Parathyroid adenoma (tissue), 2 donors: ENCODE data around the gene ADARB2.

ENCODE experiments used
- H2AFZ ChIP-seq: fragments of 300-600 bp; sonication (generic); one replicate; pipeline ENCODE4 v1.7.0; 2017; ENCODE audit warnings: antibody characterized with exemption, mild to moderate bottlenecking
- H3K27ac ChIP-seq: fragments of 300-600 bp; sonication (generic); one replicate; pipeline ENCODE4 v1.7.0; 2017
- H3K27me3 ChIP-seq: fragments of 300-600 bp; sonication (generic); one replicate; pipeline ENCODE4 v1.7.0; 2017; ENCODE audit warnings: low read length; ENCODE audit not compliant: control insufficient read depth, insufficient read depth
- H3K36me3 ChIP-seq: fragments of 300-600 bp; sonication (generic); one replicate; pipeline ENCODE4 v1.7.0; 2017; ENCODE audit warnings: low read length; ENCODE audit not compliant: control insufficient read depth, insufficient read depth
- H3K4me1 ChIP-seq: fragments of 300-600 bp; sonication (generic); one replicate; pipeline ENCODE4 v1.7.0; 2017; ENCODE audit warnings: control low read depth
- H3K4me2 ChIP-seq: fragments of 300-600 bp; sonication (generic); one replicate; pipeline ENCODE4 v1.7.0; 2017; ENCODE audit warnings: low read length
- H3K4me3 ChIP-seq: fragments of 300-600 bp; sonication (generic); one replicate; pipeline ENCODE4 v1.7.0; 2017; ENCODE audit warnings: low read depth, low read length
- H3K79me2 ChIP-seq: fragments of 300-600 bp; sonication (generic); one replicate; pipeline ENCODE4 v1.7.0; 2017; ENCODE audit warnings: control low read depth
- H3K9ac ChIP-seq: fragments of 300-600 bp; sonication (generic); one replicate; pipeline ENCODE4 v1.7.0; 2017; ENCODE audit warnings: mild to moderate bottlenecking
- H3K9me3 ChIP-seq: fragments of 300-600 bp; sonication (generic); one replicate; pipeline ENCODE4 v1.7.0; 2017; ENCODE audit warnings: low read length; ENCODE audit not compliant: control insufficient read depth
- TF ChIP-seq, protein P1 (sequence below): fragments of 300-600 bp; sonication (generic); IDR thresholded peaks from one replicate; pipeline ENCODE4 v1.7.0; 2017; ENCODE audit warnings: antibody characterized with exemption, mild to moderate bottlenecking
- donor health status: primary hyperparathyroidism.

The ADARB2 gene

DNA sequence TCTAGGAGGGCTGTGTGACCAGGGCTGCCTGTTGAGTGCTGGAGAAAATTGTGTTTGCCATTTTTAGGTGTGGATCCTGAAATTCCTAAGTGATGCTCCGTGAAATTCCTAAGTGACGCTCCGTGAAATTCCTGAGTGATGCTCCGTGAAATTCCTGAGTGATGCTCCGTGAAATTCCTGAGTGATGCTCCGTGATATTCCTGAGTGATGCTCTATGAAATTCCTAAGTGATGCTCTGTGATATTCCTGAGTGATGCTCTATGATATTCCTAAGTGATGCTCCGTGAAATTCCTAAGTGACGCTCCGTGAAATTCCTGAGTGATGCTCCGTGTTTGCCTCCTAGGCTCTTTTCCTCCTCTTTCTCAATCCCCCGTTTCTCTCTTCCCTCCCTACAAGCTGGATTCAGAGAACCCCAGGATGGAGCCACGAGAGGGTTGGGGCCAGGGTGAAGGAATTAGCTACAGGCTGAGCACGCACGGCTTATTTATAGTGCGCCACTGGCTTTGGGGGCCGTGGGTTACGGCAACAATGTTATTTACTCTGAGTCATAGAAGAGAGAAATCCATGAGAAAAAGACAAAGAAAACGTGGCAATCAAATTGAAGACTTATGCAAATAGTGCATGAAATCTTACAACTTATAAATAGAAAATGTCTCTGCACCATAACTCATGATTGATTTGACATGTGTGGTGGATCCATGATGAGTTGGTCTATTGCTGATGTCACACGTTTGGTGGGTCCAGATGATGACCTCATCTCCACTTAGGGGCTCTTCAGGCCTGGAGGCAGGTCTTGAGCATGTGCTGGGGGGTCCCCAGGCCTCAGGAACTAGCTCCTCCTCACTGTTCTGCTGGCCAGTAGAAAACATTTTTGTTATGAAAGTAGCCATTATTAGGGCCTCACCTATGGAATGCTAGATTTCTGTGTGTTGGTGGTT is 456.6 kb downstream of the ADARB2 start:
- no peak overlapping the region for H3K4me3 ChIP-seq

DNA sequence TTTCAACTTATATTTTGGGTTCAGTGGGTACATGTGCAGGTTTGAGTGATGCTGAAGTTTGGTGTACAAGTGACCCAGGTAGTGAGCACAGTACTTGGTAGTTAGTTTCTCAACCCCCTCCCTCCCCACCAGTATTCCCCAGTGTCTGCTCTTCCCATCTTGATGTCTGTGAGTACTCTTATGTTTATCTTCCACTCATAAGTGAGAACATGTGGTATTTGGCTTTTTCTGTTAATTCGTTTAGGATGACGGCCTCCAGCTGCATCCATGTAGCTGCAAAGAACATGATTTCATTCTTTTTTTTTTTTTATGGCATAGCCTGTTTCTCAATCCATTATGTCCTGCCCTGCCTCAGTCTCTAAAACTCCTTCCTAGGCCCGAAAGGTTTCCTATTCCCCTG is 459.0 kb downstream of the ADARB2 start:
- Histone ChIP-seq H3K4me3 (no peak overlapping the region), H3K27ac (no peak overlapping the region), H3K4me1 (no peaks in the 10 kb centered on the region), H3K9me3 (no peaks in the 10 kb centered on the region), H3K36me3 (no peaks in the 10 kb centered on the region), H3K27me3 (no peaks in the 10 kb centered on the region), H2AFZ (no peak overlapping the region), H3K79me2 (no peaks in the 10 kb centered on the region), H3K4me2 (no peak overlapping the region), H3K9ac (no peak overlapping the region)
- TF ChIP-seq, protein P1, sequence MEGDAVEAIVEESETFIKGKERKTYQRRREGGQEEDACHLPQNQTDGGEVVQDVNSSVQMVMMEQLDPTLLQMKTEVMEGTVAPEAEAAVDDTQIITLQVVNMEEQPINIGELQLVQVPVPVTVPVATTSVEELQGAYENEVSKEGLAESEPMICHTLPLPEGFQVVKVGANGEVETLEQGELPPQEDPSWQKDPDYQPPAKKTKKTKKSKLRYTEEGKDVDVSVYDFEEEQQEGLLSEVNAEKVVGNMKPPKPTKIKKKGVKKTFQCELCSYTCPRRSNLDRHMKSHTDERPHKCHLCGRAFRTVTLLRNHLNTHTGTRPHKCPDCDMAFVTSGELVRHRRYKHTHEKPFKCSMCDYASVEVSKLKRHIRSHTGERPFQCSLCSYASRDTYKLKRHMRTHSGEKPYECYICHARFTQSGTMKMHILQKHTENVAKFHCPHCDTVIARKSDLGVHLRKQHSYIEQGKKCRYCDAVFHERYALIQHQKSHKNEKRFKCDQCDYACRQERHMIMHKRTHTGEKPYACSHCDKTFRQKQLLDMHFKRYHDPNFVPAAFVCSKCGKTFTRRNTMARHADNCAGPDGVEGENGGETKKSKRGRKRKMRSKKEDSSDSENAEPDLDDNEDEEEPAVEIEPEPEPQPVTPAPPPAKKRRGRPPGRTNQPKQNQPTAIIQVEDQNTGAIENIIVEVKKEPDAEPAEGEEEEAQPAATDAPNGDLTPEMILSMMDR = no peak

More for the DNA sequence above, 456.6 kb downstream of the ADARB2 start:
- Histone ChIP-seq H3K79me2 (no peaks in the 10 kb centered on the region), H3K36me3 (no peaks in the 10 kb centered on the region), H3K9ac (no peak overlapping the region), H3K4me2 (no peak overlapping the region), H2AFZ (no peak overlapping the region), H3K27ac (no peak overlapping the region), H3K4me1 (no peaks in the 10 kb centered on the region), H3K27me3 (no peaks in the 10 kb centered on the region), H3K9me3 (no peaks in the 10 kb centered on the region)
- TF ChIP-seq, protein P1 = no peak

DNA sequence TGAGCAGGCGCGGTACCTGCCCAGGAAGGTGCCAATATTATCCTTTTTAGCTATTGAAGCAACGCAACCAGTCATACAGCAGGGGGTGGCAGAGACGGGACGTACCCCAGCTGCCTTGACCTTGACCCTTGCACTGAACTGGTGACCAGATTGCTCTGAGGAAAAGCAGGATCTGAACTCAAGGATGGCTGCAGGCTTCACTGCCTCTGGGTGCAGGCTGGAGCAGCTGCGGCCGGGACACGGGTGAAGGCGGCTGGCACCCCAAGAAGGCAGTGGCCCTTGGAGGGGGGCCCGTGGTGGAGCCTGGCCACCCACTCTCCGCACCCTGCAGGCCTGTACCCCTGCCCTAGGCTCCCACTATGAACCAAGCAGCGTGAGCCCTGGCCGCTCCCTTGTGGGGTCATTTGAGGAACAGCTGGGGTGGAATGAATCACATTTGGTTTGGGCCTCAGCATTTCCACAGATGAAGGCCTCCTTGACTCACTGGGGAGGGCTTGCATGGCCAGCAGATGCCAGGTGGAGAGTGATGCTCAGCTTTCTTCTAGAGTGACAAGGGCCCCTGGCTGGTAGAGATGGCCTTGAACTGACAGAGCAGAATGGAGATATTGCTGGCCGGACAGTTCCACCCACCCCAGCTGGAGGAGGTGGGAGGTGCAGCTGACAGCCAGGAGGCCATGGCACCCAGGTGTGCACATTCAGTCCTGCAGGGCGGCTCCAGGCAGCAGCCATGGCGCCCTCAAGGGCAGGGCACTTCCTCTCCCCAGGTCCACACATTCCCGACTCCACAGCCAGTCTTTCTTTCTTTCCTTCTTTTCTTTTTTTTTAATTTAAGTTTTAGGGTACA is 462.4 kb downstream of the ADARB2 start:
- Histone ChIP-seq H3K27me3 (no peaks in the 10 kb centered on the region), H3K36me3 (no peaks in the 10 kb centered on the region), H3K4me2 (no peak overlapping the region), H3K4me3 (no peak overlapping the region), H3K9me3 (no peaks in the 10 kb centered on the region), H2AFZ (no peak overlapping the region), H3K4me1 (no peaks in the 10 kb centered on the region), H3K9ac (no peak overlapping the region), H3K27ac (no peak overlapping the region), H3K79me2 (no peaks in the 10 kb centered on the region)
- TF ChIP-seq, protein P1 = no peak

DNA sequence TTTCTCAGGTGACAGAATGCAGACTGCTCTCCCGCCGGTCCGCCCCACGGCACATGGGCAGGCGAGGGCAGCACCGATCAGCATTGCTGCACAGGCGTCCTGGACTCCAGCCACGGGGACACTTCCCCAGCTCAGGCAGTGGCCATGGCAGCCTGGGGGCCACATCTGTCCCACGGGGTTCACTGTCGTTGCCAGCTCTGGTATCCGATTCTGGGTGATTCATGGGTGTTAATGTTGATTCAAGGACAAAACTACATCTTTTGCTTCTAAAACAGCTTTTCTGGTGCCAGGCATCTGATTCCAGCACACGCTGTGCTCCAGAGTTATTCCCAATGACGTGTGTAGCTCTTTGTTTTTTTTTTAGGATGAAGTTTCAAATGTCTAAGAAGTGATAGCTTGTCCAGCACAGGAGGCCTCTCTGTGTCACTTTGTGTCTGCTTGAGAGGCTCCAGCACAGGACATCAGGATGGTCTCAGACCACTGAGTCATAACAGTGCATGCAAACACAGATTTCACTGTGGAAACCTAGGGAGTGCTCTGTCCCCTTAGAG is 463.1 kb downstream of the ADARB2 start:
- TF ChIP-seq, protein P1 = no peak
- Histone ChIP-seq H3K27ac (no peak overlapping the region), H3K9ac (no peak overlapping the region), H3K36me3 (no peaks in the 10 kb centered on the region), H3K4me3 (no peak overlapping the region), H3K4me1 (no peaks in the 10 kb centered on the region), H3K27me3 (no peaks in the 10 kb centered on the region), H3K9me3 (no peaks in the 10 kb centered on the region), H2AFZ (no peak overlapping the region), H3K4me2 (no peak overlapping the region), H3K79me2 (no peaks in the 10 kb centered on the region)
